GM19395 (cell line): ENCODE measurements around the gene SCN4B.

Experiments
- ATAC-seq: cut with Tn5 transposase; IDR thresholded peaks from one replicate; pipeline ENCODE4 v1.9.1; 2021; ENCODE audit warnings: mild to moderate bottlenecking, moderate library complexity; ENCODE audit not compliant: unreplicated experiment

Gene SCN4B

GRCh38 chr11:118174006-118174567 lies 21.5 kb upstream of the SCN4B start:
- ATAC-seq, result no peak

- no peak for ATAC-seq
Observed at GRCh38 chr11:118172356-118172755, 19.7 kb upstream of the SCN4B start.

GRCh38 chr11:118171269-118172062 lies 18.8 kb upstream of the SCN4B start:
- ATAC-seq, result no peak

- no peak for ATAC-seq
Observed at GRCh38 chr11:118170882-118171268, 18.3 kb upstream of the SCN4B start.

DNA sequence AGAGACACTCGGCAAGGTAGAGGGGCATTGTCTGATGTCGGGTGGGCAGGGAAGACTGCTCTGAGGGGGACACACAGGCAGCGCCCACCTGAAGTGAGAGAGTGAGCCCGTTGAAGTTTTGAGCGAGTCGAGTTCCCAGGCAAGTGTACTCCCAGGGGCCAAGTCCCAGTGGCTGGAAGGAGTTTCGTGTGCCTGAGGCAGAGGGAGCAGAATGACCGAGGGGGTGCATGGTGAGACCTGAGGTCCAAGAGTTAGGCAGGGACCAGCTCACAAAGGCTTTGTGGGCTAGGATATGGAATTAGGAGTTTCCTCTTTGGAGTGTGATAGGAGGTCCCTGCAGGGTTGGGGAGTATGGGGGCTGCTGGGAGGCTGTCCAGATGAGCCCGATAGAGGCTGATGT lies 17.6 kb upstream of the SCN4B start:
- ATAC-seq, result no peak

- ATAC-seq, result no peak
Observed at GRCh38 chr11:118169300-118170140, 16.9 kb upstream of the SCN4B start.

DNA sequence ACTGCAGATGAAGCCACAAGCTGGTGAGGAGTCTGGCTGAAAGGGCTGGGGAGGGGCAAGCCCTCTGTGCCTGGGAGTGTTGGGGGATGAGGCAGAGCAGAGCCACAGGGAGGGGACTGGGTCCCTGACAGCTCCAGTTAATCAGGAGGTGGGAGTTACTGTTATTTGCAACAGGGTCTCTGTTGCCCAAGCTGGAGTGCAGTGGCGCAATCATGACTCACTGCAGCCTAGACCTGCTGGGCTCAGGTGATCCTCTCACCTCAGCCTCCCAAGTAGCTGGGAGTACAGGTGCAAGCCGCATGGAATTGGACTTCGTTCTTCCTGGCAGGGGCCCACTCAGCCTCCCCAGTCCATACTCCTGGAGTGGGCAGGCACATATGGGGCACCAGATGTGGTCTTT lies 16.1 kb upstream of the SCN4B start:
- no peak for ATAC-seq

DNA sequence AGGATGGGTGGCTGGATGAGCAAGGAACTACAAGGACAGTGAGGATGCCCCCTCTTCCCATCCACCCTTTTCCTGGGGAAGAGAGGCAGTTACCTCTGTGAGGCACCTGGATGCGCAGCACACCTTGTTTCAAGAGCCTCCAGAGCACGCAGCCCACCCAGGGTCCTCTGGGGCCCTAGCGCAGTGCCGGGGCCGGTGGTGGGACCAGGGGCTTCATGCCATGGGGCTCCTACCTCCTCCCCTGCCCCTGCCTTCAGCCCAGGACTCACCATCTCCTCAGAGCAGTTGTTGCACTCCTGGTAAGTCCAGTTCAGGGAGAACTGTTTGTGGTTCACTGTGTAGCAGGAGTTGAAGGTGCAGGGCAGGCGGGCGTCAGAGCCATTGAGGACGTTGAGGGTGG lies 15.7 kb upstream of the SCN4B start:
- ATAC-seq, result no peak

DNA sequence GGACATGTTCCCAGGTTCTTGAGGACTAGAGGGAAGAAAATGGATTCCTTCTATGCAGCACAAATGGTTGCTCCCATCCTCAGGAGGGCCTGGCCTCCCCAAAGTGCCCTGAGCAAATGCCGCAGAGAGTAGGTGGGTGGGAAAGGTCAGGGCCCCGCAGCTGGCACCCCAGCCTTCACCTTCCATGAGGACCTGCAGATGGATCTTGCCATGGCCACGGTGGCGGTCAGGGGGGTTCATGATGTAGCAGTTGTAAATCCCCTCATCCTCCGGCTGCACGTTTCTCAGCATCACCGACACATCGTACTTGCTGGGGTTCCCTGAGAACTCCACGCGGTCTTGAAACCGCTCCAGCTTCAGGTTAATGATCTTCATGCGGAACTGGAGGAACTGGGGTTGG lies 15.3 kb upstream of the SCN4B start:
- no peak for ATAC-seq

DNA sequence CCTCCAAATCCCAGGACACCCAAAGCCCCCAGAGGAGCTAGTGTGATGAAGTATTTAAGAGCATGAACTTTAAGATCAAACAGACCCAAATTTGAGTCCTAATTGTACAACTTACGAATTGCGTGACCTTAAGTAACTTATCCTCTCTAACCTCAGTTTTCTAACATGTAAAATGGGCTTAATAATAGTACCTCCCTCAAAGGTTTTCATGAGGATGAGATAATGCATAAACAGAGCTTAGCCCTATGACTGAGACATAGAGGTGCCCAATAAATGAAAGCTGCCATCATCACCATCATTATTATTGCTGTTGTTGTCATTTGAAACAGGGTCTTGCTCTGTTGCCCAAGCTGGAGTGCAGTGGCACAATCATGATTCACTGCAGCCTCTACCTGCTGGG lies 14.6 kb upstream of the SCN4B start:
- no peak for ATAC-seq

GRCh38 chr11:118166641-118167040 lies 14.0 kb upstream of the SCN4B start:
- no peak for ATAC-seq

DNA sequence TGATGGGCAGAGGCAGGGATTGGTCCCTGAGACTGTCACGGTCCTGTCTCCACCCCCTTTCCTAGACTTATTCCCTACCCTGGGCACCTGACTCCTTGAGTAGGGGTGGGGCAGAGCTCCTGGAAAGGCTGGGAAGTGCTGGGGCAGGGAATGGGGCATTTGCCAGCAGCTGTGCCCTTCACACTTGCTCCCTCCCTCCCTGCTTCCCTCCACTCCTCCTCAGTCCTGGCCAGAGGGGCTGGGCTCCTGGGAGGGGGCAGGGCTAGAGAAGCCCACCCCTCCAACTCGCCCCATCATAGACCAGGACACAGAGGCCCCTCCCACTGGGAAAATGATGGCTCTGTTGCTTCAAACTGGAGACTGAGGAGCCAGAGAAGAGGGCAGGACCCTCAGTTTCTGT lies 12.3 kb upstream of the SCN4B start:
- ATAC-seq, result no peak

- ATAC-seq, result no peak
Observed at GRCh38 chr11:118163494-118163893, 10.9 kb upstream of the SCN4B start.

- no peak for ATAC-seq
Observed at GRCh38 chr11:118162846-118163245, 10.2 kb upstream of the SCN4B start.

DNA sequence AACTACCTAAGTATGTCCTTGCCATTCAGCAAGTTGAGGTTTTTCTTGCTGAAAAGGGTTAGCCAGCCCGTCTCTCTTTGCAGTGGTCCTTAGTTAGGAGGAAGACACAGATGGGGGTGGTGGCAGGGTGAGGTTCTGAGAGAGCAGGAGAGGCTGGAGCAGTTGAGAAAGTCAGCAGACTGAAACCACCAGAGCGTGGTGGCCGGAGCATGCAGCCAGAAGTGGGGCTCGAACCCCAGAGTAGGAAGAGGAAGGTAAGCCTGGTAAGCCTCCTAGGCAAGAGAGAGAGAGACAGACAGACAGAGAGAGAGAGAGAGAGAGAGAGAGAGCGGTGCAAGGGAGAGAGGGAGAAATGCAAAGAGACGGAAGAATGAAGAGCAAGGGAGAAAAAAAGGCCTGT lies 9.2 kb upstream of the SCN4B start:
- ATAC-seq, result no peak

DNA sequence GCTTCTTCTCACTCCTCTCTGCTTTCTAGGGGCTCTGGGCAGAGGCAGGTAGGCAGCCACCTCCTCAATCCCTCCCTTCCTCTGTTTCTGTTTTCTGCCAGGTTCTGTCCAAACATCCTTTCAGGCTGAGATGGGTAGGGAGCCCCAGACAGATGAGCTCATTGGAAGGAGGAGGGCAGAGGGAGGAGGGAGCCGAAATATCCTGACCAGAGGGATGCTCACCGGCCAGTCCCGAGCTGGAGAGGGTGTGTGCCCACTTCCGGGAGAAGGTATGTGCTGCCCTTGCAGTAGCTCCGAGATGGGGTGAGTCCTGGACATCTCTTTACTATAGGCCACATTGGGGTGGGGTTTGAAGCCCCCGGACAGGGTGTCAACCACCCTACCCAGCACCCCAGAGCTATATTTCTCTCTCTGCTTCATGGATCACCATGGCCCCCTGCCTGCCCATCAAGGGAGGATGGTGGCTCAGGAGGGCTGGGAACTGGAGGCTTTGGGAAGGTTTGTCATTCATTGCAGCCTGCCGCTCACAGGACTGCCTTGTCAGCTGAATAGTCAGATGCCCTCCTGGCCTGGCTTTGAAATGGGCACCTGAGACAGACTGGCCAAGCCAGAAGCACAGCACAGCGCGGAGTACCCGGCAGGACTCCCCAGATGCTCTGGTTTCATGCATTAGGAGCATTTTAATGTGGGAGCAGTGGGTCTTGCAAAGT lies 4.7 kb upstream of the SCN4B start:
- ATAC-seq, result no peak

DNA sequence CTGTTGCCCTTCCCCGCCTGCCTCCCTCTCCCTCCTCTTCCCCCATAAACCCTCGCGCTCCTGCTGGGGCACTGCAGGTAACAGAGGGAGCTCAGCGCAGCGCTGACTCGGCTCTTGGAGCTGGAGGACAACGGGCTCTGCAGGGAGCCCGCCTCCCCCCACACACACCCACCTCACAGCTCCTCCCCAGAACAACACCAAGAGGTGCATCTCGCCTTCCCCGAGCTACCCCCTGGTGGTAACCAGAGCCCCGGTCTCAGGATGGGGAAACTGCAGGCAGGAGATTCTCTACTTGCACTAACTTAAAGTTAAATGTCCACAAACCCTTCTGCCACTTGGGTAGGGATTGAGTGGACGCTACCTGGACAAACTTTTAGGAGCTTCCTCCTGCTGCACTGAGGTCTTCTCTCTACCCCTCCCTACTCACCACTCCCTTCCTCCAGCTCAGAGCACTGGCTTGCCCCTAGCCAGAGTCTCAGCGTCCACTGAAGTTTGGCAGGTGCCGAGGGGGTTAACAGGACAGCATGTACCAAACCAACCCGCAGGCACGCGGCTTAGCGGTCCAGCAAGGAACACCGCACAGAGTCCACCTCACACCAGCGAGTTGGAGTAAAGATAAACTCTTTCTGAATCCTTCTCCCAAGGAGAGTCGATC lies 4.0 kb upstream of the SCN4B start:
- no peak for ATAC-seq

DNA sequence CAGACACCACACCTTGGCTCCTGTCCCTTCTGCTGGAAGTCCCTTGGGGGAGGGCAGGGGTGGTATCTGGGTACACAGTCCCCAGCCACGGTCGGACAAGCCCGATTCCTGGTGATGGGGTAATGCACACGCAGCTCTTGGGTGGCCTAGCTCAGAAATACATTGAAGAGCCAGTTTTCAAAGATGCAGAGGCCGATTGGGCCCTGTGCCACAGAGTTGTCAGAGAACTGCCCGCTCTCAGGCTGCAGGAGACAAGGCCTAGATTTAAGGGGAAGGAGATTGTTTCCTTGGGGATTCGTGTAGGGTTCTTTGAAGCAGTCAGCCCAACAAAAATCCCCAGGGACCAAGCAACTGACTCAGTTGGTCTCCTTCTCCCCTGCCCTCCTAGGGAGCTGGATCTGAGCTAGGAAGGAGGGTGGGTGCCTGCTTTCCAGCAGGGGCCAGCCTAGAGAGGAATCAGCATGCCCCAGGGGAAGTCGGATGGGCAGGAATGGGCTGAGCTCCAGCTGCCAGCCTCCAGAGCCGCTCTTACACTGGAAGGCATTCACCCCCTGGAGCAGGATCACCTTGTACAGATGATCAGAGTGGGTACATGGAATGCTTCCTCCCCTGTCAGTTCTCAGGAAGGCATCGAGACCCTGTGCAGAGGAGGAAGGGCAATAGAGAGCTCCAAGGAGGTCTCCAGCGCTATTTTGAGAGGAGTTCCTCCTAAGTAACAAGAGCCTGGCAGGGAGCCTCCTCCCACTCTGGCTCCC lies 3.3 kb upstream of the SCN4B start:
- no peak for ATAC-seq

GRCh38 chr11:118154641-118155040 lies 2.0 kb upstream of the SCN4B start:
- no peak for ATAC-seq

DNA sequence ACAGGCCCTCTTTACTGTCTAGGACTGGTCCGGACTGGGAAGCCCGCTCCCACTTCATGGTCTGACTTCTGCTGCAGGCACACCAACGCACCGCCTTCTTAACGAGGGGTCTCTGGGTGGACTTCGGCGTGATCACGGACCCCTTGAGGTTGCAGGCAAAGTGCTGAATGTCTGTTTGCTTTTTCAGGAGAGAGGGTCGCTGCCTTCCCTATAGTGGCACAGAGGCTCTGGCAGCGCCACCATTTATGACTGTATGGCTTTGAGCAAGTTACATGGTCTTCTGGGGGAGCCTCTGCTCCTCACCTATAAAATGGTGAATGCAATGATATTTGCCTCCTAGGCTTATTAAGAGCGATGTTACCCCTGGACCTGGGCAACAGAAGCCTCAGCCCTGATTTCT lies 1.4 kb upstream of the SCN4B start:
- ATAC-seq, result no peak
